Gastrocnemius medialis (tissue), 4 donors: ENCODE results near the gene MANEAL. TPM values are rescaled to one million over a fixed set of nuclear protein-coding genes. Genes with fewer than 3 reads are reported as not detected.

Experiments
- ATAC-seq, 2 donors: fragments of 150-250 bp; one replicate each; pipeline ENCODE4 v1.9.1; 2016
- DNase-seq, 2 donors: peaks; one replicate each; pipeline ENCODE4 v3.0.0-alpha.2; 2019
- H3K27ac ChIP-seq, 4 donors: fragments of 200-600 bp; sonication (generic); 1 replicate in 1 of 4; 2 replicates in 3 of 4; pipeline ENCODE4 v1.5.1; 2016 to 2018; ENCODE audit warnings: mild to moderate bottlenecking in 2 of 4, moderate library complexity in 1 of 4
- H3K27me3 ChIP-seq, 3 donors: fragments of 200-600 bp; sonication (generic) in 2 of 3; 1 replicate in 1 of 3; 2 replicates in 2 of 3; pipeline versions ENCODE4 v1.5.1 to v1.6.0; 2016 to 2019; ENCODE audit warnings: mild to moderate bottlenecking in 1 of 3, moderate library complexity in 1 of 3
- H3K36me3 ChIP-seq, 2 donors: fragments of 200-600 bp; sonication (generic) in 1 of 2; one replicate each; pipeline ENCODE4 v1.5.1; 2017 to 2018
- H3K4me1 ChIP-seq, 2 donors: fragments of 200-600 bp; sonication (generic) in 1 of 2; one replicate each; pipeline ENCODE4 v1.5.1; 2016 to 2017; ENCODE audit warnings: mild to moderate bottlenecking in 2 of 2
- H3K4me3 ChIP-seq, 4 donors: fragments of 200-600 bp; sonication (generic) in 3 of 4; 1 replicate in 1 of 4; 2 replicates in 3 of 4; pipeline ENCODE4 v1.5.1; 2016 to 2019; ENCODE audit warnings: mild to moderate bottlenecking in 2 of 4
- H3K9me3 ChIP-seq, 3 donors: fragments of 200-600 bp; sonication (generic) in 2 of 3; 1 replicate in 1 of 3; 2 replicates in 2 of 3; pipeline ENCODE4 v1.5.1; 2016 to 2019
- POLR2A ChIP-seq, 2 donors: fragments of 450-650 bp; IDR thresholded peaks; one replicate each; pipeline ENCODE4 v1.6.1; 2017; ENCODE audit warnings: antibody characterized with exemption in 2 of 2, mild to moderate bottlenecking in 2 of 2, moderate library complexity in 2 of 2
- in situ Hi-C, 4 donors: fragments of 200-750 bp; cut with MboI; loops; one replicate each; pipeline versions ENCODE4 v1.15.0 to v1.8.0; 2017; ENCODE audit warnings: low sequenced_read_pairs in 4 of 4
- intact Hi-C: fragments of 100-400 bp; cut with DNase I; formaldehyde crosslinking; loops from one replicate; pipeline ENCODE4 v1.15.1; 2023; ENCODE audit warnings: low total_unique reads
- total RNA-seq, 4 donors: library from RNA; depleted of rRNA; stranded (reverse); fragments of >200 nt; gene quantifications; one replicate each; pipeline versions ENCODE4 v1.1.0 to v1.2.3, GENCODE V29; 2016
- TF ChIP-seq, protein P1 (sequence below), 5 experiments: fragments of 450-650 bp in 3 of 5; fragments of 200-600 bp in 2 of 5; sonication (generic) in 2 of 5; IDR thresholded peaks in 4 of 5; conservative IDR thresholded peaks in 1 of 5; 1 replicate in 4 of 5; 2 replicates in 1 of 5; pipeline ENCODE4 v1.5.1; 2016 to 2019; ENCODE audit warnings: antibody characterized with exemption in 5 of 5, mild to moderate bottlenecking in 3 of 5, moderate library complexity in 3 of 5

MANEAL gene
- total RNA-seq, 4 donors from 2014 or later = 2.3 to 9.9 (median 4.0) TPM

DNA sequence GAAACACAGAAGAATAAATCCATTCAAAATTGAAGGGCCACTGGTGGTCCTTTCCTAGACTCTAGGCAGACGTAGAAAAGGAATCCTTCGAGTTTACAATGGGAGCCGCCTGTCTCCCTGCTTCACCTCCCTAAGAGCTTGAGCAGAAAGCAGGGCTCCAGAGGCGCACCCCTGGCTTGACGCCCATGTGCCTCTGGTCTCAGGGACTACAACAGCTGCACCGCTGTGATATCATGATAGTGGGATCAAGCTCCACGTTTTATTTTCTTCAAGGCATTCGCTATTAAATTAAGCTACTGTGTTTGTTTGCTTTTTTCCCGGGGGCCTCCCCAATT lies 13.5 kb downstream of the MANEAL start:
- peak overlapping the region; percentile 89 to 98 (median 96) for H3K27ac ChIP-seq
- intact Hi-C loops = no loop called here
- TF ChIP-seq, protein P1, sequence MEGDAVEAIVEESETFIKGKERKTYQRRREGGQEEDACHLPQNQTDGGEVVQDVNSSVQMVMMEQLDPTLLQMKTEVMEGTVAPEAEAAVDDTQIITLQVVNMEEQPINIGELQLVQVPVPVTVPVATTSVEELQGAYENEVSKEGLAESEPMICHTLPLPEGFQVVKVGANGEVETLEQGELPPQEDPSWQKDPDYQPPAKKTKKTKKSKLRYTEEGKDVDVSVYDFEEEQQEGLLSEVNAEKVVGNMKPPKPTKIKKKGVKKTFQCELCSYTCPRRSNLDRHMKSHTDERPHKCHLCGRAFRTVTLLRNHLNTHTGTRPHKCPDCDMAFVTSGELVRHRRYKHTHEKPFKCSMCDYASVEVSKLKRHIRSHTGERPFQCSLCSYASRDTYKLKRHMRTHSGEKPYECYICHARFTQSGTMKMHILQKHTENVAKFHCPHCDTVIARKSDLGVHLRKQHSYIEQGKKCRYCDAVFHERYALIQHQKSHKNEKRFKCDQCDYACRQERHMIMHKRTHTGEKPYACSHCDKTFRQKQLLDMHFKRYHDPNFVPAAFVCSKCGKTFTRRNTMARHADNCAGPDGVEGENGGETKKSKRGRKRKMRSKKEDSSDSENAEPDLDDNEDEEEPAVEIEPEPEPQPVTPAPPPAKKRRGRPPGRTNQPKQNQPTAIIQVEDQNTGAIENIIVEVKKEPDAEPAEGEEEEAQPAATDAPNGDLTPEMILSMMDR (IDR thresholded peaks at IDR 0.05 in 4 of 5, conservative IDR thresholded peaks at IDR 0.05 in 1 of 5) = no peak
- TF ChIP-seq POLR2A (IDR thresholded peaks at IDR 0.05) = no peak
- DNase-seq (no peak), ATAC-seq (no peak)
- H3K4me3 ChIP-seq = peak overlapping the region; percentile 74 to 93 (median 87)
- H3K9me3 ChIP-seq = no peaks in the 10 kb centered on the region
- in situ Hi-C loops = loop anchor here in 2 of 4 donors (5.0 to 10.0 kb wide), 2 partner anchors 50 to 58 kb away; partner anchors contain the start of gene MTF1 (in 1 of the 2)
- peaks cover 29 to 34% of the 10 kb centered on the region in 2 donors for H3K4me1 ChIP-seq
- H3K27me3 ChIP-seq = no peaks in the 10 kb centered on the region
- H3K36me3 ChIP-seq = peaks cover 0 to 46% of the 10 kb centered on the region in 2 donors

DNA sequence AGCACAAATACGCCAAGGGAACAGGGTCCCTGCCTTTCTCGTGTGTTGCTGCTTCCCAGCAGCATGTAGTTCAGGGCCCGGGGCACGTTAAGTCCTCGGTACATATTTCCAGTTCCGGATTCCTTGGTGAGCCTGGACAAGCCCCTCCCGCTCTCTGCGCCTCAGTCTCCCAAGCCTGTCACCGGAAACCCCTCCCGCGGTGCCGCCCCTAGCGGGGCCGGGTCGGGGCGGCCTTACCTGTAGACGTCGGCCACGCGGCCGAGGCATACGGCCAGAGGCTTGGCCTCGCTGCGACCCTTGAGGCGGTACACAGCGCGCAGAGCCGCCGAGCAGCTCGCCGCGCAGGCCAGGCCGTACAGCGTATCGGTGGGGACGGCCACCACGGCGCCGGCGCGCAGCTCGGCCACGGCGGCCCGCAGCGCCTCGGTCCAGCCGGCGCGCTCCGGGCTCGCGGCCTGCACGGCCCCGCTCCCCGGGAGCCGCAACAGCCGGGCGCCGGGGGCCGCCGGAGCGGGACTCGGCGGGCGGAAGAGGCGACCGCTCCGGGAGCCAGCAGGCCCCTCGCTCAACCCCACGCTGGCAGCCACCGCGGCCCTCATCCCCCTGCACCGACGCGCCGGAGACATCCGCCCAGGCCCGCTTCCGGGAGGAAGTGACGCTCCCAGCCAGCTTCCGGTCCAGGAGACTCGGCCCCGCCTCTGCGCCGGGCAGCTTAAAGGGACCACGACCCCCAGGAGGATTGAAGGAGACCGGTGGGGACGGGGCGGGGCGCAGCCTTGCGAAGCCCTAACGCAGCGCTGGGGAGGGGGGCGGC lies 14.1 kb downstream of the MANEAL start, which contains the start of the genes C1orf122 and YRDC:
Gene C1orf122, plus strand, starts transcription at position 236 of the 814 bp plus-strand sequence. CDS start 615 bp downstream, outside the sequence.
Gene YRDC, minus strand, starts transcription at position 654 of the 814 bp plus-strand sequence. Its CDS starts 28 bp downstream, at position 626.
- Histone ChIP-seq H3K27ac (peak within 1 kb of the TSS; percentile 89 to 98 (median 96)), H3K4me3 (peak within 1 kb of the TSS; percentile 74 to 93 (median 87)), H3K9me3 (no peaks in the 10 kb centered on the region), H3K4me1 (peaks cover 29 to 34% of the 10 kb centered on the region in 2 donors), H3K27me3 (no peaks in the 10 kb centered on the region), H3K36me3 (peaks cover 0 to 40% of the 10 kb centered on the region in 2 donors)
- TF ChIP-seq, protein P1 (IDR thresholded peaks at IDR 0.05 in 4 of 5, conservative IDR thresholded peaks at IDR 0.05 in 1 of 5) = no peak
- peak; percentile 89 to 93 for TF ChIP-seq POLR2A (IDR thresholded peaks at IDR 0.05)
- intact Hi-C loops = loop anchor here (1.0 to 2.0 kb wide), 4 partner anchors 52 to 1051 kb away; partner anchors contain the start of genes CDCA8, MTF1 and RRAGC
- DNase-seq = peak; percentile 90 to 92
- in situ Hi-C loops = loop anchor here in 2 of 4 donors (5.0 to 10.0 kb wide), 2 partner anchors 50 to 57 kb away; partner anchors contain the start of gene MTF1 (in 1 of the 2)
- peak; percentile 85 to 94 for ATAC-seq

DNA sequence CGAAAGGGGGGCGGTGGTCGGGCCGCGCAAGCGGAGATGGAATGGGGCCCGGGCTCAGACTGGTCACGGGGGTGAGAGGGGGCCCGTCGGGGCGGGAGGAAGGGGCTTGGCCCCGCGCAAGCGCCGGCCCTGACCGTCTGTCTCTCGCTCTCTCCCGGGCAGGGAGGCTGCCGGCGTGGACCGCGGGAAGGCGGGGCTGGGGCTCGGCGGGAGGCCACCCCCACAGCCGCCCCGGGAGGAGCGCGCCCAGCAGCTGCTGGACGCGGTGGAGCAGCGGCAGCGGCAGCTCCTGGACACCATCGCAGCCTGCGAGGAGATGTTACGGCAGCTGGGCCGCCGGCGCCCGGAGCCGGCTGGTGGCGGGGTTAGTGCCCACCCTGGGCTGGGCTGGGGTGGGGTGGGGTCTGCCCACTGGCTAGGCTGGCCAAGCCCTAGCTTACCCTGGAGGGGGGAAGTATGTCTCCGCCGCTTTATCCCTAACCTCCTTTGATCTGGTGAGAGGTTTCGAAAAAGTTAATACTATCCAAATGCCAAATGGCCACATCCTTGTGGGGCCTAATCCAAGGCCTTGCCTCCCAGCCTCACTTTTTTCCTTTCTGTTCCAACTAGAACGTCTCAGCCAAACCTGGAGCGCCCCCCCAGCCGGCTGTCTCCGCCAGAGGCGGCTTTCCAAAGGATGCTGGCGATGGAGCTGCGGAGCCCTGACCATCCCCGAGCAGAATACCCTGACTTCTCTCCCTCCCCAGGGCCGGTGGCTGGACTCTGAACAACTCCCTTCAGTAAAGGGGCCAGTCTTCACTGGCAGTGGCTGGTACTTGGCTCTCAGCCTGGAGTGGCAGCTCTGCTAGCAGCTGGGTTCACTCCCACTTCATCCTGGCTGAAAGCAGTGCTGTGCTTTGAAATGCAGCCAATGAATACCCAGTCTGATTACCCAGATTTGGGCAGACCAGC lies 15.0 kb downstream of the MANEAL start:
- in situ Hi-C loops (loop anchor here in 2 of 4 donors (5.0 to 10.0 kb wide), 2 partner anchors 49 to 56 kb away; partner anchors contain the start of gene MTF1 (in 1 of the 2)), intact Hi-C loops (loop anchor here (1.0 to 2.0 kb wide), 4 partner anchors 51 to 1050 kb away; partner anchors contain the start of genes CDCA8, MTF1 and RRAGC)

More for the DNA sequence above, 15.0 kb downstream of the MANEAL start:
- ATAC-seq (peak; percentile 60 to 69), DNase-seq (peak in 1 of 2 donors; percentile 53)
- peaks cover 0 to 31% of the 10 kb centered on the region in 2 donors for H3K36me3 ChIP-seq
- peak overlapping the region; percentile 74 to 93 (median 87) for H3K4me3 ChIP-seq
- peaks cover 34 to 35% of the 10 kb centered on the region in 2 donors for H3K4me1 ChIP-seq
- peak overlapping the region; percentile 89 to 98 (median 96) for H3K27ac ChIP-seq
- H3K9me3 ChIP-seq = no peaks in the 10 kb centered on the region
- no peaks in the 10 kb centered on the region for H3K27me3 ChIP-seq
- peak; percentile 17 to 33 for TF ChIP-seq POLR2A (IDR thresholded peaks at IDR 0.05)
- TF ChIP-seq, protein P1 (IDR thresholded peaks at IDR 0.05 in 4 of 5, conservative IDR thresholded peaks at IDR 0.05 in 1 of 5) = no peak
